Measurements from ENCODE around the gene RBBP5.

GRCh38 chr1:205144751-205145150 is 23.0 kb upstream of the RBBP5 start:
- no peak for TF ChIP-seq CTCF (conservative IDR thresholded peaks at IDR 0.05 in 1 of 2, IDR thresholded peaks at IDR 0.05 in 1 of 2; ENCODE audit: extremely low read depth in 1 of 2, insufficient read depth in 1 of 2, low read depth in 1 of 2, low read length in 2 of 2)
- no peak for TF ChIP-seq EZH2 (IDR thresholded peaks at IDR 0.05; ENCODE audit: borderline replicate concordance, low read length)

Data from mammary epithelial cell (primary cell).